ENCODE data around the gene HTR6. TPM values are rescaled to one million over a fixed set of nuclear protein-coding genes. Genes with fewer than 3 reads are reported as not detected.

Gene HTR6
- polyA plus RNA-seq, 1 donor from 2014 or later: not detected

- TF ChIP-seq EP300 (conservative IDR thresholded peaks at IDR 0.05; ENCODE audit: poor library complexity, severe bottlenecking): no peak
- no peak for TF ChIP-seq RAD21 (conservative IDR thresholded peaks at IDR 0.05)
- TF ChIP-seq MXI1 (conservative IDR thresholded peaks at IDR 0.05; ENCODE audit: poor library complexity, severe bottlenecking): no peak
- TF ChIP-seq CTCF (IDR thresholded peaks at IDR 0.05; ENCODE audit: poor library complexity, severe bottlenecking): no peak
- no peak for TF ChIP-seq TAF1 (IDR thresholded peaks at IDR 0.05; ENCODE audit: low read depth)
- TF ChIP-seq REST (IDR thresholded peaks at IDR 0.05; ENCODE audit: borderline replicate concordance): no peak
- TF ChIP-seq POLR2AphosphoS5 (IDR thresholded peaks at IDR 0.05): no peak
- TF ChIP-seq SMC3 (conservative IDR thresholded peaks at IDR 0.05; ENCODE audit: poor library complexity): no peak
- TF ChIP-seq EZH2 (IDR thresholded peaks at IDR 0.05; ENCODE audit: borderline replicate concordance, insufficient read depth, low read length, poor library complexity, severe bottlenecking): no peak
- Histone ChIP-seq H3K4me2 (ENCODE audit: low read length) (no peak overlapping the region), H3K27ac (ENCODE audit: low read length) (no peak overlapping the region), H3K9ac (ENCODE audit: low read length) (no peak overlapping the region), H3K27me3 (ENCODE audit: insufficient read depth, low read depth, low read length) (no peaks in the 10 kb centered on the region), H3K9me3 (ENCODE audit: low read length) (no peaks in the 10 kb centered on the region), H2AFZ (ENCODE audit: low read depth, low read length) (no peak overlapping the region), H3K4me3 (ENCODE audit: low read length) (no peak overlapping the region), H3K79me2 (replicated peaks; ENCODE audit: insufficient read depth, low read length) (peaks cover 5% of the 10 kb centered on the region), H3K36me3 (ENCODE audit: insufficient read depth, low read length) (no peaks in the 10 kb centered on the region), H3K9me2 (ENCODE audit: insufficient read depth, low read length) (no peaks in the 10 kb centered on the region), H4K20me1 (ENCODE audit: insufficient read depth) (no peaks in the 10 kb centered on the region), H3F3A (ENCODE audit: insufficient read depth, low read length, poor library complexity, severe bottlenecking) (no peaks in the 10 kb centered on the region)
These were observed 46.2 kb upstream of the HTR6 start for GRCh38 chr1:19618428-19618827.

- Histone ChIP-seq H3K9me2 (ENCODE audit: insufficient read depth, low read length) (no peaks in the 10 kb centered on the region), H3K27ac (ENCODE audit: low read length) (no peak overlapping the region), H2AFZ (ENCODE audit: low read depth, low read length) (no peak overlapping the region), H3K4me2 (ENCODE audit: low read length) (no peak overlapping the region), H3K27me3 (ENCODE audit: insufficient read depth, low read depth, low read length) (no peaks in the 10 kb centered on the region), H3F3A (ENCODE audit: insufficient read depth, low read length, poor library complexity, severe bottlenecking) (no peaks in the 10 kb centered on the region), H3K9me3 (ENCODE audit: low read length) (no peaks in the 10 kb centered on the region), H3K4me3 (ENCODE audit: low read length) (no peak overlapping the region), H3K36me3 (ENCODE audit: insufficient read depth, low read length) (no peaks in the 10 kb centered on the region), H3K79me2 (replicated peaks; ENCODE audit: insufficient read depth, low read length) (peaks cover 5% of the 10 kb centered on the region), H4K20me1 (ENCODE audit: insufficient read depth) (no peaks in the 10 kb centered on the region), H3K9ac (ENCODE audit: low read length) (no peak overlapping the region)
- TF ChIP-seq RAD21 (conservative IDR thresholded peaks at IDR 0.05): no peak
- TF ChIP-seq CTCF (IDR thresholded peaks at IDR 0.05; ENCODE audit: poor library complexity, severe bottlenecking): no peak
- no peak for TF ChIP-seq SMC3 (conservative IDR thresholded peaks at IDR 0.05; ENCODE audit: poor library complexity)
These were observed 44.8 kb upstream of the HTR6 start for GRCh38 chr1:19619697-19620384.

All from neural cell (in vitro differentiated cells).